ENCODE results near the gene LILRA6.
"Not testable (repeated sequence)": the region's sequence is repeated elsewhere in the genome, so short reads cannot be mapped to it uniquely, and the experiment has no call there.

LILRA6 gene

GRCh38 chr19:54273821-54274220 lies 31.2 kb upstream of the LILRA6 start:
- no peak for TF ChIP-seq ZNF274 (IDR thresholded peaks at IDR 0.05; ENCODE audit: low read depth, low read length)
- no peak overlapping the region for H3K4me3 ChIP-seq (ENCODE audit: low read length)

GRCh38 chr19:54272181-54272580 lies 29.6 kb upstream of the LILRA6 start:
- H3K4me3 ChIP-seq (ENCODE audit: low read length), result not testable (repeated sequence)

- not testable (repeated sequence) for H3K4me3 ChIP-seq (ENCODE audit: low read length)
Observed at GRCh38 chr19:54271587-54271986, 29.0 kb upstream of the LILRA6 start.

- no peak for TF ChIP-seq ZNF274 (IDR thresholded peaks at IDR 0.05; ENCODE audit: low read depth, low read length)
- H3K4me3 ChIP-seq (ENCODE audit: low read length), result no peak overlapping the region
Observed at GRCh38 chr19:54271106-54271505, 28.5 kb upstream of the LILRA6 start.

GRCh38 chr19:54268936-54269335 lies 26.3 kb upstream of the LILRA6 start:
- H3K4me3 ChIP-seq (ENCODE audit: low read length), result no peak overlapping the region
- no peak for TF ChIP-seq ZNF274 (IDR thresholded peaks at IDR 0.05; ENCODE audit: low read depth, low read length)

GRCh38 chr19:54266133-54266532 lies 23.5 kb upstream of the LILRA6 start:
- no peak for TF ChIP-seq ZNF274 (IDR thresholded peaks at IDR 0.05; ENCODE audit: low read depth, low read length)
- H3K4me3 ChIP-seq (ENCODE audit: low read length), result no peak overlapping the region

- no peak for TF ChIP-seq ZNF274 (IDR thresholded peaks at IDR 0.05; ENCODE audit: low read depth, low read length)
- H3K4me3 ChIP-seq (ENCODE audit: low read length), result no peak overlapping the region
Observed at GRCh38 chr19:54262470-54262869, 19.9 kb upstream of the LILRA6 start.

GRCh38 chr19:54262066-54262465 lies 19.5 kb upstream of the LILRA6 start:
- H3K4me3 ChIP-seq (ENCODE audit: low read length), result no peak overlapping the region
- no peak for TF ChIP-seq ZNF274 (IDR thresholded peaks at IDR 0.05; ENCODE audit: low read depth, low read length)

- H3K4me3 ChIP-seq (ENCODE audit: low read length), result no peak within 1 kb of the TSS
- no peak for TF ChIP-seq ZNF274 (IDR thresholded peaks at IDR 0.05; ENCODE audit: low read depth, low read length)
Observed at GRCh38 chr19:54257116-54257480, 14.5 kb upstream of the LILRA6 start, which contains the start of gene LILRB5. Gene LILRB5, minus strand, starts transcription at chr19:54257273. Its CDS starts 80 bp downstream, at chr19:54257193.

- no peak overlapping the region for H3K4me3 ChIP-seq (ENCODE audit: low read length)
- TF ChIP-seq ZNF274 (IDR thresholded peaks at IDR 0.05; ENCODE audit: low read depth, low read length), result no peak
Observed at GRCh38 chr19:54256250-54257115, 13.9 kb upstream of the LILRA6 start.

- no peak overlapping the region for H3K4me3 ChIP-seq (ENCODE audit: low read length)
- TF ChIP-seq ZNF274 (IDR thresholded peaks at IDR 0.05; ENCODE audit: low read depth, low read length), result no peak
Observed at GRCh38 chr19:54255105-54255775, 12.7 kb upstream of the LILRA6 start.

- no peak overlapping the region for H3K4me3 ChIP-seq (ENCODE audit: low read length)
- no peak for TF ChIP-seq ZNF274 (IDR thresholded peaks at IDR 0.05; ENCODE audit: low read depth, low read length)
Observed at GRCh38 chr19:54254195-54254906, 11.8 kb upstream of the LILRA6 start.

GRCh38 chr19:54253331-54254194 lies 11.0 kb upstream of the LILRA6 start:
- TF ChIP-seq ZNF274 (IDR thresholded peaks at IDR 0.05; ENCODE audit: low read depth, low read length), result no peak
- no peak overlapping the region for H3K4me3 ChIP-seq (ENCODE audit: low read length)

GRCh38 chr19:54252845-54253244 lies 10.3 kb upstream of the LILRA6 start:
- TF ChIP-seq ZNF274 (IDR thresholded peaks at IDR 0.05; ENCODE audit: low read depth, low read length), result no peak
- H3K4me3 ChIP-seq (ENCODE audit: low read length), result no peak overlapping the region
